HL-60/S4 (cell line): ENCODE measurements around the gene SPATA4.

Experiments used
- in situ Hi-C: fragments of 300-500 bp; cut with MboI; formaldehyde crosslinking; loops from 2 replicates; pipeline ENCODE4 v1.14.3; 2022; ENCODE audit warnings: low sequenced_read_pairs

SPATA4 gene

GRCh38 chr4:176189891-176190795 lies 5.2 kb downstream of the SPATA4 start:
- in situ Hi-C loops, result no loop called here

GRCh38 chr4:176188654-176189053 lies 6.7 kb downstream of the SPATA4 start:
- in situ Hi-C loops, result no loop called here

- in situ Hi-C loops, result no loop called here
These were observed 7.8 kb downstream of the SPATA4 start for GRCh38 chr4:176187624-176188023.

GRCh38 chr4:176186671-176187395 lies 8.6 kb downstream of the SPATA4 start:
- in situ Hi-C loops, result no loop called here

GRCh38 chr4:176186067-176186466 lies 9.3 kb downstream of the SPATA4 start:
- in situ Hi-C loops, result no loop called here

- in situ Hi-C loops, result no loop called here
These were observed 10.3 kb downstream of the SPATA4 start for GRCh38 chr4:176185051-176185450.

GRCh38 chr4:176163041-176163440 lies 32.3 kb downstream of the SPATA4 start:
- in situ Hi-C loops, result no loop called here

GRCh38 chr4:176156656-176157055 lies 38.7 kb downstream of the SPATA4 start:
- in situ Hi-C loops, result no loop called here

- in situ Hi-C loops, result no loop called here
These were observed 42.3 kb downstream of the SPATA4 start for GRCh38 chr4:176153124-176153523.

- in situ Hi-C loops, result no loop called here
These were observed 44.7 kb downstream of the SPATA4 start for GRCh38 chr4:176150704-176151103.

GRCh38 chr4:176150356-176150682 lies 45.1 kb downstream of the SPATA4 start:
- in situ Hi-C loops, result no loop called here

- in situ Hi-C loops, result no loop called here
These were observed 45.6 kb downstream of the SPATA4 start for GRCh38 chr4:176149680-176150355.

GRCh38 chr4:176142253-176142652 lies 53.1 kb downstream of the SPATA4 start:
- in situ Hi-C loops, result no loop called here

GRCh38 chr4:176139518-176139917 lies 55.9 kb downstream of the SPATA4 start:
- in situ Hi-C loops, result no loop called here

- in situ Hi-C loops, result no loop called here
These were observed 57.8 kb downstream of the SPATA4 start for GRCh38 chr4:176137631-176138030.

GRCh38 chr4:176134670-176135069 lies 60.7 kb downstream of the SPATA4 start:
- in situ Hi-C loops, result no loop called here
